Heart right ventricle (tissue), 16 donors: Measurements from ENCODE around the gene MTHFD1L. TPM values are rescaled to one million over a fixed set of nuclear protein-coding genes. Genes with fewer than 3 reads are reported as not detected.

Experiments
- ATAC-seq, 8 donors: fragments of 200-7000 bp; cut with Tn5 transposase; one replicate each; pipeline ENCODE4 v1.9.1; 2020; ENCODE audit warnings: mild to moderate bottlenecking in 8 of 8, moderate library complexity in 8 of 8, moderate number of reproducible peaks in 1 of 8
- DNase-seq, 2 donors: peaks; one replicate each; pipeline ENCODE4 v3.0.0-alpha.2; 2020
- H3K27ac ChIP-seq, 10 donors: fragments of 200-600 bp; sonication (generic) in 2 of 10; one replicate each; pipeline versions ENCODE4 v1.5.0 to v1.8.0; 2020 to 2022; ENCODE audit warnings: mild to moderate bottlenecking in 3 of 10
- H3K27me3 ChIP-seq, 7 donors: fragments of 200-600 bp; one replicate each; pipeline ENCODE4 v1.8.0; 2021 to 2022; ENCODE audit warnings: mild to moderate bottlenecking in 2 of 7
- H3K36me3 ChIP-seq, 9 donors: fragments of 200-600 bp; sonication (generic) in 1 of 9; one replicate each; pipeline versions ENCODE4 v1.5.0 to v1.8.0; 2020 to 2022; ENCODE audit warnings: mild to moderate bottlenecking in 2 of 9
- H3K4me1 ChIP-seq, 9 donors: fragments of 200-600 bp; sonication (generic) in 1 of 9; one replicate each; pipeline versions ENCODE4 v1.5.0 to v1.8.0; 2020 to 2022; ENCODE audit warnings: mild to moderate bottlenecking in 4 of 9
- H3K4me3 ChIP-seq, 10 donors: fragments of 200-600 bp; sonication (generic) in 2 of 10; one replicate each; pipeline versions ENCODE4 v1.5.0 to v1.8.0; 2020 to 2022; ENCODE audit warnings: mild to moderate bottlenecking in 7 of 10, moderate library complexity in 2 of 10
- H3K9me3 ChIP-seq, 11 donors: fragments of 200-600 bp in 10 of 11; sonication (generic) in 2 of 11; one replicate each; pipeline versions ENCODE4 v1.5.0 to v1.8.0; 2013 to 2022; ENCODE audit warnings: mild to moderate bottlenecking in 2 of 11, control low read depth in 1 of 11, moderate library complexity in 1 of 11
- CTCF ChIP-seq, 9 donors: fragments of 200-600 bp; sonication (generic) in 2 of 9; IDR thresholded peaks; one replicate each; pipeline versions ENCODE4 v1.5.0 to v1.8.0; 2021 to 2022; ENCODE audit warnings: antibody characterized with exemption in 9 of 9, mild to moderate bottlenecking in 5 of 9, moderate library complexity in 1 of 9
- whole genome bisulfite sequencing, 2 donors: extraction: QIAGEN DNeasy Blood & Tissue Kit; methylation state at CpG; one replicate each; pipeline ENCODE4 v1.1.7; 2013; ENCODE audit warnings: inconsistent platforms in 1 of 2; 5-methylcytosine and 5-hydroxymethylcytosine counted together
- intact Hi-C, 10 donors: fragments of 100-400 bp; cut with DNase I; formaldehyde crosslinking; loops; one replicate each; pipeline versions ENCODE4 v1.11.1 to v1.14.2; 2022
- polyA plus RNA-seq, 2 donors: library from polyadenylated mRNA; stranded (reverse); fragments of 200-250 nt; gene quantifications; one replicate each; pipeline ENCODE4 v1.2.3, GENCODE V29; 2013
- total RNA-seq, 10 donors: library from RNA; stranded (reverse); fragmentation: NEBNext Ultra II Directional in 3 of 10; extraction: Animal tissue kit (Norgen Biotek cat#: 25700) in 3 of 10; gene quantifications; one replicate each; pipeline versions ENCODE4 v1.2.1 to v1.2.4, GENCODE V29; 2021 to 2023
- donor health status: Arrhythmogenic right ventricular cardiomyopathy.
- donor health status: ischemic (EF 13 %, LVEDD 7.1; RV severe dilation, severe dysfunction).
- donor health status: healthy with polysubstance abuse.
- donor health status: DM: no; HTN: yes; CAD: no.
- donor health status: DM: no; HTN: no; CAD: no.
- donor health status: ischemic (EF 25% LVEDD 6.9; RV normal size, moderate dysfunction).
- donor health status: ischemic (EF 25% LVEDD 5.7; RV mildly dilated, moderate dysfunction).
- donor health status: healthy.
- donor health status: DM: yes; HTN: yes; CAD: no.
- donor health status: Ischemic cardiomyopathy.
- donor health status: ischemic (EF 35%, LVEDD 5.7; RV mildly dilated, moderate dysfunction).
- donor health status: nonischemic (EF 11% LVEDD 7.7; RV severe dilation, severe dysfunction).
- donor health status: DM: yes; HTN: yes; CAD: no.
- donor health status: PGD.
- donor health status: ischemic (EF 29% LVEDD 5.4; RV normal size, mild dysfunction).
- donor health status: nonischemic (EF 23%, LVEDD 6.1; RV moderate dilation, normal function).

MTHFD1L gene
- total and polyA plus RNA-seq, 12 donors, result 1.2 to 10.8 (median 3.8) TPM

- Histone ChIP-seq H3K4me1 (peaks cover 0 to 11% (median 4%) of the 10 kb centered on the region in 9 donors), H3K4me3 (no peak overlapping the region), H3K36me3 (no peaks in the 10 kb centered on the region), H3K9me3 (peaks cover 0 to 21% (median 0%) of the 10 kb centered on the region in 11 donors), H3K27ac (no peak overlapping the region), H3K27me3 (no peaks in the 10 kb centered on the region)
- ATAC-seq (peak in 2 of 8 donors; percentile 26 to 40), DNase-seq (no peak)
- no peak for TF ChIP-seq CTCF (IDR thresholded peaks at IDR 0.05)
- WGBS, 2 donors, result 58 to 64% methylated on average over 12 of the region's 12 CpGs
- intact Hi-C loops, result loop anchor here in 1 of 10 donors (10.0 kb wide), 1 partner anchor 241 kb away; no protein-coding TSS in a partner anchor
Measured at GRCh38 chr6:151136141-151136755, 270.7 kb downstream of the MTHFD1L start.

DNA sequence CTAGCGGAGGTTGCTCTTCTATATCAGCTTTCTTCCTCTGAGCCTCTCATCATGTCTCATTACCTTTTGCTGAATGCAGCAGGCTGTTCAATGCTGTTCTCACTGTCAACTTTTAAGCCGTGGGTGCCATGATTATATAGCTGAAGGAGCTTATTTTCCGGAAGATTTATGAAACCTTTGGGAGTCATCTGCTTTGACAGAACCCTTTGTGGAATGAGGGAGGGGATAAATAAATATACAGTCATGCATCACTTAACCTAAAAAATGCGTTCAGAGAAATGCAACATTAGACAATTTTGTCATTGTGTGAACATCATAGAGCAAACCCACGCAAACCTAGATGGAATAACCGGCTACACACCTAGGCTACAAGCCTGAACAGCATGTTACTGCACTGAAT, 272.0 kb downstream of the MTHFD1L start:
- no peak overlapping the region for H3K4me3 ChIP-seq
- WGBS, 2 donors, result 95 to 97% methylated on average over 6 of the region's 6 CpGs
- no peak for ATAC-seq

DNA sequence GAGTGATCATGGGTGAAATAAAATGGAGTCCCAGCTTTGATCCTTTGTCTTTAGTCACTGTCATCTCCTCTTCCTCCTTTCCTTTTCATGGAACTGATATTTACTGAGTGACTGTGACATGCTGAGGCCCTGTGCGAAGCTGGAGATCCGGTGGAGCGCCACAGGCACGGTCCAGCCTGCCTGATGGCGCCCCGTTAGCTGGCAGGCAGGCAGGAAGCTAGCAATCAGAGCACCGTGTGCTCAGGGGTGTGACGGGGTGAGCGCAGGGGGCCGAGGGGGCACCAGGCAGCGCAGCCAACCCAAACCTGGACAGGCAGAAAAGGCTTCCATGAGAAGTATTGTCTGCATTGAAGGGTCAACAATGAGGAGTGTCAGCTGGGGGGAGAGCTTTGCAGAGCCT, 274.0 kb downstream of the MTHFD1L start:
- TF ChIP-seq CTCF (IDR thresholded peaks at IDR 0.05), result no peak
- 86 to 89% methylated on average over 11 of the region's 11 CpGs for WGBS, 2 donors
- H3K27me3 ChIP-seq, result no peaks in the 10 kb centered on the region
- H3K36me3 ChIP-seq, result no peaks in the 10 kb centered on the region
- H3K4me3 ChIP-seq, result no peak overlapping the region
- H3K4me1 ChIP-seq, result peaks cover 3 to 33% (median 18%) of the 10 kb centered on the region in 9 donors
- H3K9me3 ChIP-seq, result peaks cover 0 to 9% (median 0%) of the 10 kb centered on the region in 11 donors
- no peak overlapping the region for H3K27ac ChIP-seq
- peak in 1 of 8 donors; percentile 35 for ATAC-seq
- intact Hi-C loops, result loop anchor here in 1 of 10 donors (10.0 kb wide), 1 partner anchor 245 kb away; no protein-coding TSS in a partner anchor
- DNase-seq, result no peak

More for the DNA sequence above, 272.0 kb downstream of the MTHFD1L start:
- Histone ChIP-seq H3K27me3 (no peaks in the 10 kb centered on the region), H3K4me1 (peaks cover 3 to 20% (median 12%) of the 10 kb centered on the region in 9 donors), H3K27ac (no peak overlapping the region), H3K9me3 (peaks cover 0 to 17% (median 0%) of the 10 kb centered on the region in 11 donors), H3K36me3 (no peaks in the 10 kb centered on the region)
- no peak for DNase-seq
- TF ChIP-seq CTCF (IDR thresholded peaks at IDR 0.05), result no peak
- intact Hi-C loops, result loop anchor here in 1 of 10 donors (10.0 kb wide), 1 partner anchor 243 kb away; no protein-coding TSS in a partner anchor

- H3K4me1 ChIP-seq, result peaks cover 3 to 33% (median 18%) of the 10 kb centered on the region in 9 donors
- H3K36me3 ChIP-seq, result no peaks in the 10 kb centered on the region
- intact Hi-C loops, result no loop called here
- TF ChIP-seq CTCF (IDR thresholded peaks at IDR 0.05), result no peak
- 77 to 85% methylated on average over 3 of the region's 3 CpGs for WGBS, 2 donors
- peak in 6 of 8 donors; percentile 42 to 78 (median 60) for ATAC-seq
- H3K27me3 ChIP-seq, result no peaks in the 10 kb centered on the region
- H3K27ac ChIP-seq, result peak overlapping the region in 3 of 10 donors; percentile 27 to 66 (median 55)
- peak in 1 of 2 donors; percentile 29 for DNase-seq
- H3K4me3 ChIP-seq, result no peak overlapping the region
- no peaks in the 10 kb centered on the region for H3K9me3 ChIP-seq
Measured at GRCh38 chr6:151140767-151141166, 275.3 kb downstream of the MTHFD1L start.
